HepG2 (cell line): ENCODE data around the gene IP6K3. TPM values are rescaled to one million over a fixed set of nuclear protein-coding genes. Genes with fewer than 3 reads are reported as not detected.

Experiments
- ETV5 ChIP-seq: IDR thresholded peaks from 2 replicates; pipeline ENCODE4 v1.6.1; 2018; ENCODE audit warnings: missing biosample characterization, missing genetic modification reagents, inconsistent platforms, borderline replicate concordance
- HMGXB3 ChIP-seq: sonication (generic); formaldehyde crosslinking; IDR thresholded peaks from 2 replicates; pipeline ENCODE4 v1.4.0; 2020; ENCODE audit warnings: missing genetic modification reagents, borderline replicate concordance
- REL ChIP-seq: sonication (generic); formaldehyde crosslinking; conservative IDR thresholded peaks from 2 replicates; pipeline ENCODE4 v1.8.0; 2022; ENCODE audit warnings: mild to moderate bottlenecking, missing genetic modification reagents, moderate library complexity
- SALL1 ChIP-seq: sonication (generic); formaldehyde crosslinking; IDR thresholded peaks from 2 replicates; pipeline ENCODE4 v1.8.0; 2022; ENCODE audit warnings: mild to moderate bottlenecking, missing genetic modification reagents
- YEATS4 ChIP-seq: sonication (generic); formaldehyde crosslinking; IDR thresholded peaks from 2 replicates; pipeline ENCODE4 v1.4.0; 2020; ENCODE audit warnings: missing genetic modification reagents, borderline replicate concordance
- ZNF335 ChIP-seq: sonication (generic); formaldehyde crosslinking; IDR thresholded peaks from 2 replicates; pipeline ENCODE4 v1.4.0; 2020; ENCODE audit warnings: missing genetic modification reagents
- ZNF574 ChIP-seq: sonication (generic); formaldehyde crosslinking; IDR thresholded peaks from 2 replicates; pipeline ENCODE4 v1.4.0; 2020; ENCODE audit warnings: missing genetic modification reagents
- ZNF629 ChIP-seq: sonication (generic); formaldehyde crosslinking; conservative IDR thresholded peaks from 2 replicates; pipeline ENCODE4 v1.5.0; 2020; ENCODE audit warnings: missing genetic modification reagents
- ZNF790 ChIP-seq: sonication (generic); formaldehyde crosslinking; IDR thresholded peaks from 2 replicates; pipeline ENCODE4 v1.8.0; 2022; ENCODE audit warnings: missing genetic modification reagents, mild to moderate bottlenecking, borderline replicate concordance
- polyA plus RNA-seq, 8 experiments: library from polyadenylated mRNA; depleted of rRNA in 3 of 8; stranded (reverse) in 7 of 8; unstranded in 1 of 8; fragments of >200 nt; fragmentation: Illumina TruSeq in 4 of 8; extraction: Trizol in 4 of 8; gene quantifications; 2 replicates each; pipeline versions ENCODE4 v1.2.1 to v1.2.3, GENCODE V29; 2011 to 2016; ENCODE audit warnings: low read depth in 4 of 8, missing spikeins in 1 of 8, mixed read lengths in 1 of 8; ENCODE audit not compliant: insufficient read depth in 1 of 8
- total RNA-seq, 5 experiments: library from RNA; depleted of rRNA; stranded (reverse); fragments of >200 nt; fragmentation: Illumina TruSeq; extraction: Trizol; gene quantifications; 2 replicates each; pipeline ENCODE4 v1.2.3, GENCODE V29; 2016; ENCODE audit warnings: low read depth in 1 of 5
- TF ChIP-seq, protein P1 (sequence below): sonication (generic); formaldehyde crosslinking; IDR thresholded peaks from 2 replicates; pipeline ENCODE4 v1.4.0; 2020; ENCODE audit warnings: mild to moderate bottlenecking, missing genetic modification reagents

The IP6K3 gene
- total and polyA plus RNA-seq, 2 of the 13 experiments (the other 11 are each of a cell fraction or from before 2014, with no cell fraction given): 0.11 to 0.18 TPM

- peak; percentile 14; the same call in 1 of the 2 replicates for TF ChIP-seq ETV5 (CRISPR knock-in tag)
- TF ChIP-seq ZNF790 (CRISPR knock-in tag): peak; percentile 89; the same call in 1 of the 2 replicates
- peak; percentile 56; the same call in 1 of the 2 replicates for TF ChIP-seq HMGXB3 (CRISPR knock-in tag)
- peak; percentile 91 for TF ChIP-seq SALL1
- TF ChIP-seq, protein P1, sequence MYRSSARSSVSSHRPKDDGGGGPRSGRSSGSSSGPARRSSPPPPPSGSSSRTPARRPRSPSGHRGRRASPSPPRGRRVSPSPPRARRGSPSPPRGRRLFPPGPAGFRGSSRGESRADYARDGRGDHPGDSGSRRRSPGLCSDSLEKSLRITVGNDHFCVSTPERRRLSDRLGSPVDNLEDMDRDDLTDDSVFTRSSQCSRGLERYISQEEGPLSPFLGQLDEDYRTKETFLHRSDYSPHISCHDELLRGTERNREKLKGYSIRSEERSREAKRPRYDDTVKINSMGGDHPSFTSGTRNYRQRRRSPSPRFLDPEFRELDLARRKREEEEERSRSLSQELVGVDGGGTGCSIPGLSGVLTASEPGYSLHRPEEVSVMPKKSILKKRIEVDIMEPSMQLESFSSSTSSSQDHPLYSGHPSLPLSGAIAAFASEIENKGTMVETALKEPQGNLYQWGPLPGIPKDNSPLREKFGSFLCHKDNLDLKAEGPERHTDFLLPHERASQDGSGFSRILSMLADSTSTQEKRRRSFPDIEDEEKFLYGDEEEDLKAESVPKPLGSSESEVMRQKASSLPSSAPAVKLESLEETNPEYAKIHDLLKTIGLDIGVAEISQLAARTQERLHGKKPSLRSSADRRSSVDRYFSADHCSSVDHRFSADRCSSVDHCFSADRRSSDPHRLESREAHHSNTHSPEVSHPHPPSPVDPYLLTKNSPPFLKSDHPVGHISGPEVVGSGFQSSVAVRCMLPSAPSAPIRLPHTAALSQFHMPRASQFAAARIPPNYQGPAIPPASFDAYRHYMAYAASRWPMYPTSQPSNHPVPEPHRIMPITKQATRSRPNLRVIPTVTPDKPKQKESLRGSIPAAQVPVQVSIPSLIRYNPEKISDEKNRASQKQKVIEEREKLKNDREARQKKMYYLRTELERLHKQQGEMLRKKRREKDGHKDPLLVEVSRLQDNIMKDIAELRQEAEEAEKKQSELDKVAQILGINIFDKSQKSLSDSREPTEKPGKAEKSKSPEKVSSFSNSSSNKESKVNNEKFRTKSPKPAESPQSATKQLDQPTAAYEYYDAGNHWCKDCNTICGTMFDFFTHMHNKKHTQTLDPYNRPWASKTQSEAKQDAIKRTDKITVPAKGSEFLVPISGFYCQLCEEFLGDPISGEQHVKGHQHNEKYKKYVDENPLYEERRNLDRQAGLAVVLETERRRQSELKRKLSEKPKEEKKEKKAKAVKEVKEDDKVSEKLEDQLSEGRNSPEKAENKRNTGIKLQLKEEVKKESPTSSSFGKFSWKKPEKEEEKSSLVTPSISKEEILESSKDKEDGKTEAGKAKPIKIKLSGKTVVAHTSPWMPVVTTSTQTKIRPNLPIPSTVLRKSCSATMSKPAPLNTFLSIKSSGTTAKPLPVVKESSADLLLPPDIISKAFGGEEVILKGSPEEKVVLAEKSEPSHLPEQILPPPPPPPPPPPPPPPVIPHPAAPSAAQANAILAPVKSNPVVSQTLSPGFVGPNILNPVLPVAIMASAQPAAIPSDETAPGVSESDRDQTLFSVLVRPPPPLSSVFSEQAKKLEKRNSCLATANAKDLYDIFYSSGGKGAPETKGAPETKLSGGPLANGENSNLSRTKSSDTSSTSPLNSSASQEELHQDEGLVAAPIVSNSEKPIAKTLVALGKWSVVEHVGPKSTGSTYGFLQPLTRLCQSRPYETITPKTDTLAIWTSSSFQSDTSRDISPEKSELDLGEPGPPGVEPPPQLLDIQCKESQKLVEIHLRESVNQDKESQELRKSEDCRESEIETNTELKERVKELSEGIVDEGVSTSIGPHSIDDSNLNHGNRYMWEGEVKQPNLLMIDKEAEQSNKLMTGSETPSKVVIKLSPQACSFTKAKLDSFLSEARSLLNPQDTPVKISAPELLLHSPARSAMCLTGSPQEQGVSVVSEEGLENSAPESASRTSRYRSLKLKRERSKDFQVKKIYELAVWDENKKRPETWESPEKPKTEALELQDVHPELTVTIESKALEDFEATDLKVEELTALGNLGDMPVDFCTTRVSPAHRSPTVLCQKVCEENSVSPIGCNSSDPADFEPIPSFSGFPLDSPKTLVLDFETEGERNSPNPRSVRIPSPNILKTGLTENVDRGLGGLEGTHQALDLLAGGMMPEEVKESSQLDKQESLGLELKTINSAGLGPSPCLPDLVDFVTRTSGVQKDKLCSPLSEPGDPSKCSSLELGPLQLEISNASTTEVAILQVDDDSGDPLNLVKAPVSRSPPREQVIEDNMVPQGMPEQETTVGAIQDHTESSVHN (CRISPR knock-in tag): peak; percentile 53; the same call in 1 of the 2 replicates
- peak; percentile 29; the same call in 1 of the 2 replicates for TF ChIP-seq REL
- TF ChIP-seq YEATS4: peak; percentile 90
- TF ChIP-seq ZNF335 (CRISPR knock-in tag): 0 out of 2 replicates have a peak, but pooled peaks have one; percentile 76
- no peak for TF ChIP-seq ZNF629 (CRISPR knock-in tag)
- TF ChIP-seq ZNF574: peak; percentile 82
Observed at GRCh38 chr6:33711140-33712129, 35.3 kb downstream of the IP6K3 start, which contains the start of gene UQCC2 (continued).
